ENCODE results near the gene G3BP1. TPM values are rescaled to one million over a fixed set of nuclear protein-coding genes. Genes with fewer than 3 reads are reported as not detected.
"Not testable (repeated sequence)": the region's sequence is repeated elsewhere in the genome, so short reads cannot be mapped to it uniquely, and the experiment has no call there.

Gene G3BP1
- total RNA-seq, 1 experiment from 2014 or later: 157 TPM

DNA sequence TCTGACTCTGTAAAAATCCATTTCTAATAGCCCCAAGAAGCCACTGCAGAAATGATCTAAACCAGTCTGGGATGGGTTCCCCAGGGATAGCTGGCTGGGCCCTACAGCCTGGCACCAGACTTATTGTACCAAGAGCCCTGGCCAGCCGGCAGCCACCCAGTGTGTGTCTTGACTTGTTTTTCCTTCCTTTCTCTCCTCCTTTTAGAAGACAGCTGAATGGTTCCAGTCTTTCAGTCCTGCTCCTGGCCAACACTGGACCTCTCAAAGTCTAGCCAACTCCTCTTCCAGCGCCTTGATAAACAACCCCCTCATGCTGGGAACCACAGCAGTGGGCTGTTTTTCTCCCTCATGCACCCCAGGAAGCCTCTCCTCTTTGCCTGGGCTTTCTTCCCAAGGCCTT is 47.4 kb upstream of the G3BP1 start:
- Histone ChIP-seq H3K9ac (ENCODE audit: low read length) (no peak overlapping the region), H3K79me2 (ENCODE audit: low read length) (no peaks in the 10 kb centered on the region), H3K4me2 (ENCODE audit: low read length) (no peak overlapping the region), H2AFZ (ENCODE audit: low read length) (no peak overlapping the region), H3K36me3 (ENCODE audit: low read depth, low read length) (no peaks in the 10 kb centered on the region), H4K20me1 (ENCODE audit: low read length) (no peaks in the 10 kb centered on the region), H3K4me1 (ENCODE audit: insufficient read depth, low read length) (no peaks in the 10 kb centered on the region; the same call in 1 of the 2 replicates), H3K27me3 (ENCODE audit: low read length) (no peaks in the 10 kb centered on the region), H3K27ac (ENCODE audit: low read length) (no peak overlapping the region), H3K4me3 (ENCODE audit: low read length) (no peak overlapping the region), H3K9me2 (replicated peaks; ENCODE audit: low read length) (no peaks in the 10 kb centered on the region), H3F3A (ENCODE audit: low read length, unreplicated experiment) (no peaks in the 10 kb centered on the region), H3K9me3 (ENCODE audit: low read length) (no peaks in the 10 kb centered on the region)
- ATAC-seq (no peak), DNase-seq (no peak)
- BruUV-seq (replicated peaks): no TSS peak
- ChIA-PET CTCF (no interaction called here), POLR2A (ENCODE audit: unreplicated experiment) (no interaction called here)
- intact Hi-C loops (cut with micrococcal nuclease): no loop called here
- TF ChIP-seq, protein P1, sequence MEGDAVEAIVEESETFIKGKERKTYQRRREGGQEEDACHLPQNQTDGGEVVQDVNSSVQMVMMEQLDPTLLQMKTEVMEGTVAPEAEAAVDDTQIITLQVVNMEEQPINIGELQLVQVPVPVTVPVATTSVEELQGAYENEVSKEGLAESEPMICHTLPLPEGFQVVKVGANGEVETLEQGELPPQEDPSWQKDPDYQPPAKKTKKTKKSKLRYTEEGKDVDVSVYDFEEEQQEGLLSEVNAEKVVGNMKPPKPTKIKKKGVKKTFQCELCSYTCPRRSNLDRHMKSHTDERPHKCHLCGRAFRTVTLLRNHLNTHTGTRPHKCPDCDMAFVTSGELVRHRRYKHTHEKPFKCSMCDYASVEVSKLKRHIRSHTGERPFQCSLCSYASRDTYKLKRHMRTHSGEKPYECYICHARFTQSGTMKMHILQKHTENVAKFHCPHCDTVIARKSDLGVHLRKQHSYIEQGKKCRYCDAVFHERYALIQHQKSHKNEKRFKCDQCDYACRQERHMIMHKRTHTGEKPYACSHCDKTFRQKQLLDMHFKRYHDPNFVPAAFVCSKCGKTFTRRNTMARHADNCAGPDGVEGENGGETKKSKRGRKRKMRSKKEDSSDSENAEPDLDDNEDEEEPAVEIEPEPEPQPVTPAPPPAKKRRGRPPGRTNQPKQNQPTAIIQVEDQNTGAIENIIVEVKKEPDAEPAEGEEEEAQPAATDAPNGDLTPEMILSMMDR (conservative IDR thresholded peaks at IDR 0.05; ENCODE audit: low read depth, low read length): no peak
- TF ChIP-seq EZH2 (IDR thresholded peaks at IDR 0.05; ENCODE audit: low read length, unreplicated experiment) (no peak), EZH2phosphoT487 (IDR thresholded peaks at IDR 0.05; ENCODE audit: borderline replicate concordance, low read length) (no peak)

DNA sequence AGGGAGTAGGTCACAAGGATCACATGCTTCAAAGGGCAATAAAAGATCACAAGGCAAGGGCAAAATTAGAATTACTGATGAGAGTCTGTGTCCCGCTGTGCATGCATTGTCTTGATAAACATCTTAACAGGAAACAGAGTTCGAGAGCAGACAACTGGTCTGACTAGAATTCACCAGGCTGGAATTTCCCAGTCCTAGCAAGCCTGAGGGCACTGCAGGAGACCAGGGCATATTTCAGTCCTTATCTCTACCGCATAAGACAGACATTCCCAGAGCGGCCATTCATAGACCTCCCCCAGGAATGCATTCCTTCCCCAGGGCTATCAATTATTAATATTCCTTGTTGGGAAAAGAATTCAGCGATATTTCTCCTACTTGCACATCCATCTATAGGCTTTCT is 42.2 kb upstream of the G3BP1 start:
- H3K9ac ChIP-seq (ENCODE audit: low read length); BruUV-seq (replicated peaks); H3K4me2 ChIP-seq (ENCODE audit: low read length); CTCF ChIA-PET; intact Hi-C loops (cut with micrococcal nuclease); H3K9me2 ChIP-seq (replicated peaks; ENCODE audit: low read length); H2AFZ ChIP-seq (ENCODE audit: low read length); H3K9me3 ChIP-seq (ENCODE audit: low read length); H3K27ac ChIP-seq (ENCODE audit: low read length); H3K4me3 ChIP-seq (ENCODE audit: low read length); H3K4me1 ChIP-seq (ENCODE audit: insufficient read depth, low read length); ATAC-seq; H3F3A ChIP-seq (ENCODE audit: low read length, unreplicated experiment); H4K20me1 ChIP-seq (ENCODE audit: low read length); H3K27me3 ChIP-seq (ENCODE audit: low read length); H3K36me3 ChIP-seq (ENCODE audit: low read depth, low read length); H3K79me2 ChIP-seq (ENCODE audit: low read length): not testable (repeated sequence)
- POLR2A ChIA-PET (ENCODE audit: unreplicated experiment): interaction anchor here (0.6 kb wide), 1 partner anchor 18 kb away, joined by 3 read pairs; no protein-coding TSS in a partner anchor
- peak; percentile 23 for DNase-seq

DNA sequence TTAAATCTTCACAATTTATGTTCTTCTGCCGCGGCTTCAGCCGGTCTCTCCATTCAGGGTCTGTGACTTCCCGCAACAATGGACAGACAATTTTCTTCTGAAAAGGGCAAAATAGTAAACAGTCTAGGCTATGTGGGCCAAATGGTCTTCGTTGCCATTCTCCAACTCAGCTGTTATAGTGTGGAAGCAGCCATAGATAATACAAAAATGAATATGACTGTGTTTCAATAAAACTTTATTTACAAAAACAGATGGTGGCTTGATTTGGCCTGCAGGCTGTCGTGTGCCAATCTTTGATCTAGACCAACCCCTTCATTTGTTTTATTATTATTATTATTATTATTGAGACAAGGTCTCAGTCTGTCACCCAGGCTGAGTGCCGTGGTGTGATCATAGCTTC is 41.4 kb upstream of the G3BP1 start:
- TF ChIP-seq EZH2phosphoT487 (IDR thresholded peaks at IDR 0.05; ENCODE audit: borderline replicate concordance, low read length) (no peak), EZH2 (IDR thresholded peaks at IDR 0.05; ENCODE audit: low read length, unreplicated experiment) (no peak)
- TF ChIP-seq, protein P1 (conservative IDR thresholded peaks at IDR 0.05; ENCODE audit: low read depth, low read length): no peak
- Histone ChIP-seq H3K27ac (ENCODE audit: low read length) (no peak overlapping the region), H3F3A (ENCODE audit: low read length, unreplicated experiment) (no peaks in the 10 kb centered on the region), H4K20me1 (ENCODE audit: low read length) (no peaks in the 10 kb centered on the region), H3K4me3 (ENCODE audit: low read length) (no peak overlapping the region), H3K4me1 (ENCODE audit: insufficient read depth, low read length) (no peaks in the 10 kb centered on the region), H2AFZ (ENCODE audit: low read length) (no peak overlapping the region), H3K9ac (ENCODE audit: low read length) (no peak overlapping the region), H3K4me2 (ENCODE audit: low read length) (no peak overlapping the region), H3K36me3 (ENCODE audit: low read depth, low read length) (no peaks in the 10 kb centered on the region), H3K79me2 (ENCODE audit: low read length) (no peaks in the 10 kb centered on the region), H3K9me2 (replicated peaks; ENCODE audit: low read length) (no peaks in the 10 kb centered on the region), H3K27me3 (ENCODE audit: low read length) (no peaks in the 10 kb centered on the region), H3K9me3 (ENCODE audit: low read length) (no peaks in the 10 kb centered on the region)
- DNase-seq (no peak), ATAC-seq (no peak)
- BruUV-seq (replicated peaks): no TSS peak
- intact Hi-C loops (cut with micrococcal nuclease): no loop called here
- ChIA-PET CTCF (no interaction called here), POLR2A (ENCODE audit: unreplicated experiment) (no interaction called here)

All from PC-3 (cell line).